ENCODE results near the gene CYB5D1. TPM values are rescaled to one million over a fixed set of nuclear protein-coding genes. Genes with fewer than 3 reads are reported as not detected.

The CYB5D1 gene
- total and polyA plus RNA-seq, 2 of the 8 experiments (the other 6 are each of a cell fraction or from before 2014, with no cell fraction given) = 11.0 to 18.0 TPM

- peaks cover 0 to 23% of the 10 kb centered on the region in 2 experiments for H4K20me1 ChIP-seq (replicated peaks in 1 of 2; ENCODE audit: control insufficient read depth in 1 of 2, insufficient read depth in 2 of 2, low read length in 2 of 2)
- peaks cover 12% of the 10 kb centered on the region for H3K23me2 ChIP-seq (ENCODE audit: low read depth, low read length)
- peaks cover 0 to 37% (median 31%) of the 10 kb centered on the region in 4 experiments; a peak in 6 of 7 replicates for H3K4me1 ChIP-seq (replicated peaks in 1 of 4; ENCODE audit: control insufficient read depth in 3 of 4, insufficient read depth in 4 of 4, low read length in 3 of 4)
- no peak overlapping the region for H3K14ac ChIP-seq (ENCODE audit: insufficient read length)
- FAIRE-seq (peak; percentile 42), DNase-seq (ENCODE audit: low read depth in 1 of 2, low spot score in 2 of 2) (peak; percentile 82 to 95)
- H2AK5ac ChIP-seq (ENCODE audit: low read depth, low read length) = no peak overlapping the region
- H2BK20ac ChIP-seq (ENCODE audit: low read length) = 0 out of 2 replicates have a peak overlapping the region, but pooled peaks have one; percentile 61
- H3K4me3 ChIP-seq (ENCODE audit: extremely low read depth in 1 of 4, insufficient read depth in 2 of 4, low read depth in 3 of 4, low read length in 4 of 4) = peak overlapping the region; percentile 39 to 65 (median 52)
- H3K9ac ChIP-seq (replicated peaks in 1 of 4; ENCODE audit: extremely low read depth in 1 of 4, low read depth in 3 of 4, low read length in 3 of 4) = no peak overlapping the region; a peak in 1 of 7 replicates
- H4K5ac ChIP-seq (ENCODE audit: insufficient read length, low read depth, low read length) = no peak overlapping the region
- no peak overlapping the region for H3K23ac ChIP-seq (ENCODE audit: insufficient read length)
- no peaks in the 10 kb centered on the region for H3K79me2 ChIP-seq (ENCODE audit: control insufficient read depth in 1 of 2, insufficient read depth in 2 of 2, low read length in 2 of 2)
- no peaks in the 10 kb centered on the region for H3K79me1 ChIP-seq (ENCODE audit: low read depth, low read length)
- no peak overlapping the region; the same call in 1 of the 2 replicates for H4K8ac ChIP-seq (ENCODE audit: extremely low read depth, insufficient read depth, low read length)
- 9% methylated on average over 59 of the region's 60 CpGs; no CpG with 5 or more reads in 1 of the 2 experiments for WGBS, 2 experiments (ENCODE audit: extremely low coverage in 1 of 2, insufficient coverage in 1 of 2, insufficient read length in 1 of 2, insufficient replicate concordance in 2 of 2, low coverage in 1 of 2, low lambda C conversion rate in 2 of 2, missing lambda C conversion rate in 1 of 2)
- peak overlapping the region; percentile 47; the same call in 1 of the 2 replicates for H2AFZ ChIP-seq (ENCODE audit: low read length)
- H3K27ac ChIP-seq (ENCODE audit: low read depth, low read length) = no peak overlapping the region
- no peak overlapping the region for H2BK120ac ChIP-seq (replicated peaks; ENCODE audit: low read depth, low read length)
- peaks cover 0 to 4% (median 0%) of the 10 kb centered on the region in 4 experiments; a peak in 3 of 8 replicates for H3K36me3 ChIP-seq (ENCODE audit: control insufficient read depth in 2 of 4, insufficient read depth in 4 of 4, low read length in 3 of 4)
- no peak overlapping the region; the same call in 1 of the 2 replicates for H2BK5ac ChIP-seq (ENCODE audit: low read depth, low read length)
- POLR2A ChIA-PET (ENCODE audit: partially characterized antibody) = interaction anchor here (0.8 to 4.0 kb wide), 3 partner anchors 10 to 16 kb away, joined by 3 to 24 read pairs (median 5); no protein-coding TSS in a partner anchor
- no peak overlapping the region for H4K91ac ChIP-seq (replicated peaks; ENCODE audit: insufficient read length, low read length)
- peak overlapping the region; percentile 79; the same call in 1 of the 2 replicates for H3K18ac ChIP-seq (ENCODE audit: extremely low read depth, low read length)
- CTCF ChIA-PET (ENCODE audit: partially characterized antibody) = interaction anchor here (0.6 to 4.9 kb wide), 14 partner anchors 9 to 140 kb away, joined by 3 to 44 read pairs (median 5); partner anchors contain the start of gene KDM6B
- peak overlapping the region; percentile 95; the same call in 1 of the 2 replicates for H2BK15ac ChIP-seq (ENCODE audit: low read length)
- H3K9me3 ChIP-seq (ENCODE audit: insufficient read depth in 2 of 2, low read depth in 1 of 2, low read length in 1 of 2) = no peaks in the 10 kb centered on the region
- H2BK12ac ChIP-seq (ENCODE audit: low read depth, low read length) = peak overlapping the region; percentile 53; the same call in 1 of the 2 replicates
- H3K56ac ChIP-seq (replicated peaks; ENCODE audit: insufficient read length, low read depth, low read length) = no peak overlapping the region
- H3K4ac ChIP-seq (replicated peaks; ENCODE audit: insufficient read length, low read depth, low read length) = no peak overlapping the region
- peak overlapping the region; percentile 74 to 94 for H3K4me2 ChIP-seq (ENCODE audit: insufficient read depth in 1 of 2, low read depth in 2 of 2, low read length in 2 of 2)
- peaks cover 32 to 49% (median 48%) of the 10 kb centered on the region in 4 experiments for H3K27me3 ChIP-seq (replicated peaks in 1 of 4; ENCODE audit: control insufficient read depth in 3 of 4, extremely low read depth in 1 of 4, insufficient read depth in 3 of 4, low read length in 3 of 4)
- no peak for TF ChIP-seq TAF1 (IDR thresholded peaks at IDR 0.05; ENCODE audit: low read depth, low read length)
- peak; percentile 55 for TF ChIP-seq POLR2AphosphoS5 (IDR thresholded peaks at IDR 0.05; ENCODE audit: low read depth, low read length)
- no peak for TF ChIP-seq TEAD4 (IDR thresholded peaks at IDR 0.05; ENCODE audit: low read depth, low read length)
- 0 out of 4 replicates have a peak, but pooled peaks of 1 of the 2 experiments have one; percentile 83 for TF ChIP-seq HDAC2 (IDR thresholded peaks at IDR 0.05; ENCODE audit: borderline replicate concordance in 1 of 2, low read depth in 2 of 2, low read length in 2 of 2)
- TF ChIP-seq CREB1 (IDR thresholded peaks at IDR 0.05) = no peak; the same call in 1 of the 2 replicates
- TF ChIP-seq TAF7 (optimal IDR thresholded peaks at IDR 0.05; ENCODE audit: borderline replicate concordance, low read depth, low read length) = no peak
- no peak; the same call in 1 of the 2 replicates for TF ChIP-seq PHF8 (conservative IDR thresholded peaks at IDR 0.05; ENCODE audit: low read depth, low read length)
- TF ChIP-seq RXRA (IDR thresholded peaks at IDR 0.05; ENCODE audit: insufficient read depth, low read depth, low read length) = no peak
- TF ChIP-seq, protein P1, sequence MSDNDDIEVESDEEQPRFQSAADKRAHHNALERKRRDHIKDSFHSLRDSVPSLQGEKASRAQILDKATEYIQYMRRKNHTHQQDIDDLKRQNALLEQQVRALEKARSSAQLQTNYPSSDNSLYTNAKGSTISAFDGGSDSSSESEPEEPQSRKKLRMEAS (IDR thresholded peaks at IDR 0.05) = peak; percentile 84
- TF ChIP-seq SRF (IDR thresholded peaks at IDR 0.05; ENCODE audit: low read depth, low read length) = no peak
- TF ChIP-seq POLR2A (IDR thresholded peaks at IDR 0.05; ENCODE audit: control extremely low read depth in 1 of 2, low read depth in 2 of 2, low read length in 2 of 2) = peak in 1 of 2 experiments; percentile 34; a peak in 1 of 3 replicates
Observed at GRCh38 chr17:7851438-7852261, 6.2 kb upstream of the CYB5D1 start.

All from H1 (cell line).